CD4-positive, alpha-beta memory T cell (primary cell): ENCODE measurements around the gene RINT1. TPM values are rescaled to one million over a fixed set of nuclear protein-coding genes. Genes with fewer than 3 reads are reported as not detected.
A peak's percentile ranks its signal among the peaks of the same experiment; 100 is the strongest.

Experiments
- CTCF ChIA-PET: fragments of 350-600 bp; sonication (Branson Sonifier 250); formaldehyde crosslinking; loops from one replicate; lab custom pipeline; 2021; ENCODE audit warnings: inconsistent platforms; ENCODE audit not compliant: partially characterized antibody; lab: Charles Lee
- POLR2A ChIA-PET: fragments of 350-600 bp; sonication (Branson Sonifier 250); formaldehyde crosslinking; loops from one replicate; lab custom pipeline; 2021; ENCODE audit not compliant: partially characterized antibody; lab: Charles Lee
- DNase-seq, 5 donors: peaks; one replicate each; pipeline versions ENCODE4 v3.0.0 to v3.0.0-alpha.2; 2020 to 2022; ENCODE audit warnings: mixed read lengths in 1 of 5
- H3K27ac ChIP-seq: one replicate; pipeline ENCODE4 v1.7.0; 2013; ENCODE audit warnings: low read depth, low read length
- H3K27me3 ChIP-seq: 2 replicates; pipeline ENCODE4 v1.7.0; 2013; ENCODE audit warnings: mild to moderate bottlenecking, low read length, moderate library complexity; ENCODE audit not compliant: insufficient read depth
- H3K36me3 ChIP-seq: 2 replicates; pipeline ENCODE4 v1.7.0; 2013; ENCODE audit warnings: mild to moderate bottlenecking, low read length, moderate library complexity; ENCODE audit not compliant: insufficient read depth
- H3K4me1 ChIP-seq: 2 replicates; pipeline ENCODE4 v1.7.0; 2013; ENCODE audit warnings: mild to moderate bottlenecking, low read length, moderate library complexity; ENCODE audit not compliant: insufficient read depth
- H3K4me3 ChIP-seq, 2 donors: one replicate each; pipeline ENCODE4 v1.7.0; 2013; ENCODE audit warnings: low read length in 2 of 2, mild to moderate bottlenecking in 1 of 2
- H3K9me3 ChIP-seq, 2 donors: one replicate each; pipeline ENCODE4 v1.7.0; 2013; ENCODE audit warnings: low read length in 2 of 2, control low read depth in 1 of 2; ENCODE audit not compliant: control insufficient read depth in 1 of 2
- H3K27ac Mint-ChIP-seq, 7 donors: one replicate each; pipeline ENCODE4 v1.8.0; 2020 to 2021; ENCODE audit warnings: mixed read lengths in 7 of 7, mild to moderate bottlenecking in 6 of 7, inconsistent platforms in 3 of 7, moderate library complexity in 3 of 7
- H3K27me3 Mint-ChIP-seq, 2 donors: one replicate each; pipeline ENCODE4 v1.8.0; 2020 to 2021; ENCODE audit warnings: mixed read lengths in 2 of 2
- H3K36me3 Mint-ChIP-seq, 2 donors: one replicate each; pipeline ENCODE4 v1.8.0; 2020 to 2021; ENCODE audit warnings: mixed read lengths in 2 of 2, inconsistent platforms in 1 of 2, mild to moderate bottlenecking in 1 of 2
- H3K4me1 Mint-ChIP-seq, 4 donors: one replicate each; pipeline ENCODE4 v1.8.0; 2020 to 2021; ENCODE audit warnings: mixed read lengths in 4 of 4, mild to moderate bottlenecking in 1 of 4
- H3K4me3 Mint-ChIP-seq, 8 donors: one replicate each; pipeline ENCODE4 v1.8.0; 2020 to 2021; ENCODE audit warnings: mixed read lengths in 8 of 8, mild to moderate bottlenecking in 7 of 8, moderate library complexity in 6 of 8, inconsistent platforms in 3 of 8
- H3K9me3 Mint-ChIP-seq, 8 donors: one replicate each; pipeline ENCODE4 v1.8.0; 2020 to 2021; ENCODE audit warnings: mixed read lengths in 8 of 8, mild to moderate bottlenecking in 5 of 8, inconsistent platforms in 3 of 8, moderate library complexity in 1 of 8
- intact Hi-C: fragments of 100-400 bp; cut with micrococcal nuclease; formaldehyde crosslinking; loops from one replicate; pipeline ENCODE4 v1.15.1; 2023
- polyA plus RNA-seq, 2 donors: library from polyadenylated mRNA; unstranded; fragments of 300-500 nt; fragmentation: Illumina TruSeq; gene quantifications; one replicate each; pipeline ENCODE4 v1.2.3, GENCODE V29; 2021
- total RNA-seq, 2 experiments: library from RNA; stranded (reverse); gene quantifications; one replicate each; pipeline ENCODE4 v1.2.3, GENCODE V29; 2021

The RINT1 gene
- total and polyA plus RNA-seq, 4 experiments from 2014 or later: 16.0 to 26.5 (median 20.9) TPM

- Histone ChIP-seq H3K27me3 (no peaks in the 10 kb centered on the region), H3K4me3 (no peak overlapping the region), H3K9me3 (no peaks in the 10 kb centered on the region), H3K36me3 (peaks cover 10% of the 10 kb centered on the region), H3K27ac (no peak overlapping the region), H3K4me1 (no peaks in the 10 kb centered on the region)
- ChIA-PET CTCF (no interaction called here), POLR2A (no interaction called here)
- Mint-ChIP-seq H3K4me1 (no peaks in the 10 kb centered on the region), H3K4me3 (no peak overlapping the region), H3K36me3 (peaks cover 15 to 18% of the 10 kb centered on the region in 2 donors), H3K27me3 (no peaks in the 10 kb centered on the region), H3K9me3 (no peaks in the 10 kb centered on the region), H3K27ac (no peak overlapping the region)
- intact Hi-C loops: no loop called here
- no peak for DNase-seq
These were observed 39.9 kb downstream of the RINT1 start for GRCh38 chr7:105571891-105572290.

- CTCF ChIA-PET: no interaction called here
- Histone ChIP-seq H3K27me3 (no peaks in the 10 kb centered on the region), H3K4me3 (no peak overlapping the region), H3K36me3 (no peaks in the 10 kb centered on the region), H3K27ac (no peak overlapping the region), H3K4me1 (no peaks in the 10 kb centered on the region), H3K9me3 (no peaks in the 10 kb centered on the region)
- peaks cover 0 to under 1% of the 10 kb centered on the region in 2 donors for H3K27me3 Mint-ChIP-seq
- no peaks in the 10 kb centered on the region for H3K36me3 Mint-ChIP-seq
- no peak for DNase-seq
- peak overlapping the region in 2 of 7 donors; percentile 4 to 52 for H3K27ac Mint-ChIP-seq
- H3K4me1 Mint-ChIP-seq: peaks cover 0 to 8% (median 2%) of the 10 kb centered on the region in 4 donors
- POLR2A ChIA-PET: no interaction called here
- H3K4me3 Mint-ChIP-seq: no peak overlapping the region
- H3K9me3 Mint-ChIP-seq: no peaks in the 10 kb centered on the region
- intact Hi-C loops: no loop called here
These were observed 45.2 kb downstream of the RINT1 start for GRCh38 chr7:105577251-105577650.

- H3K27ac ChIP-seq: no peak overlapping the region
- H3K27me3 ChIP-seq: no peaks in the 10 kb centered on the region
- Mint-ChIP-seq H3K4me3 (no peak overlapping the region), H3K27ac (no peak overlapping the region), H3K4me1 (peaks cover 0 to 8% (median 2%) of the 10 kb centered on the region in 4 donors), H3K9me3 (peaks cover 0 to under 1% (median 0%) of the 10 kb centered on the region in 8 donors), H3K27me3 (peaks cover 0 to 2% of the 10 kb centered on the region in 2 donors), H3K36me3 (no peaks in the 10 kb centered on the region)
- no peaks in the 10 kb centered on the region for H3K4me1 ChIP-seq
- intact Hi-C loops: no loop called here
- H3K36me3 ChIP-seq: no peaks in the 10 kb centered on the region
- DNase-seq: no peak
- CTCF ChIA-PET: interaction anchor here (2.2 kb wide), 1 partner anchor 10 kb away, joined by 12 read pairs; no protein-coding TSS in a partner anchor
- no peaks in the 10 kb centered on the region for H3K9me3 ChIP-seq
- POLR2A ChIA-PET: no interaction called here
- no peak overlapping the region for H3K4me3 ChIP-seq
These were observed 46.5 kb downstream of the RINT1 start for GRCh38 chr7:105578496-105578895.

- H3K27ac ChIP-seq: no peak overlapping the region
- no peaks in the 10 kb centered on the region for H3K4me1 ChIP-seq
- H3K4me3 Mint-ChIP-seq: peak overlapping the region in 1 of 8 donors; percentile 54
- DNase-seq: no peak
- H3K4me3 ChIP-seq: no peak overlapping the region
- peaks cover 0 to 2% of the 10 kb centered on the region in 2 donors for H3K36me3 Mint-ChIP-seq
- H3K27me3 Mint-ChIP-seq: peaks cover 0 to 2% of the 10 kb centered on the region in 2 donors
- peaks cover 0 to 13% (median 5%) of the 10 kb centered on the region in 8 donors for H3K9me3 Mint-ChIP-seq
- no peaks in the 10 kb centered on the region for H3K36me3 ChIP-seq
- H3K27ac Mint-ChIP-seq: no peak overlapping the region
- H3K27me3 ChIP-seq: no peaks in the 10 kb centered on the region
- peaks cover 0 to 8% (median 2%) of the 10 kb centered on the region in 4 donors for H3K4me1 Mint-ChIP-seq
- H3K9me3 ChIP-seq: no peaks in the 10 kb centered on the region
- ChIA-PET POLR2A (no interaction called here), CTCF (interaction anchor here (2.2 kb wide), 1 partner anchor 8 kb away, joined by 12 read pairs; no protein-coding TSS in a partner anchor)
- intact Hi-C loops: no loop called here
These were observed 48.2 kb downstream of the RINT1 start for GRCh38 chr7:105580022-105580740.

- no peaks in the 10 kb centered on the region for H3K9me3 ChIP-seq
- DNase-seq: peak; percentile 14 to 50 (median 19)
- peak within 1 kb of the TSS; percentile 69 to 84 (median 76) for H3K4me3 Mint-ChIP-seq
- H3K4me1 ChIP-seq: no peaks in the 10 kb centered on the region
- H3K4me3 ChIP-seq: peak within 1 kb of the TSS in 1 of 2 donors; percentile 11
- CTCF ChIA-PET: interaction anchor here (0.6 kb wide), 1 partner anchor 550 kb away, joined by 3 read pairs; no protein-coding TSS in a partner anchor
- intact Hi-C loops: no loop called here
- POLR2A ChIA-PET: no interaction called here
- no peaks in the 10 kb centered on the region for H3K36me3 ChIP-seq
- no peak within 1 kb of the TSS for H3K27ac ChIP-seq
- H3K27me3 Mint-ChIP-seq: peaks cover 0 to 2% of the 10 kb centered on the region in 2 donors
- peaks cover 0 to 8% (median 2%) of the 10 kb centered on the region in 4 donors for H3K4me1 Mint-ChIP-seq
- H3K9me3 Mint-ChIP-seq: peaks cover 0 to 13% (median 5%) of the 10 kb centered on the region in 8 donors
- peaks cover 0 to 2% of the 10 kb centered on the region in 2 donors for H3K36me3 Mint-ChIP-seq
- peak within 1 kb of the TSS in 2 of 7 donors; percentile 42 to 64 for H3K27ac Mint-ChIP-seq
- H3K27me3 ChIP-seq: no peaks in the 10 kb centered on the region
These were observed 49.2 kb downstream of the RINT1 start, which contains the start of gene EFCAB10 for GRCh38 chr7:105581066-105581811. EFCAB10 (minus strand) TSS chr7:105581493; CDS start chr7:105581463, 30 bp downstream.

GRCh38 chr7:105583061-105583460, 51.1 kb downstream of the RINT1 start:
- no peak for DNase-seq
- Mint-ChIP-seq H3K4me1 (peaks cover 0 to 8% (median 2%) of the 10 kb centered on the region in 4 donors), H3K27ac (no peak overlapping the region), H3K36me3 (peaks cover 0 to 2% of the 10 kb centered on the region in 2 donors), H3K9me3 (peaks cover 0 to 13% (median 5%) of the 10 kb centered on the region in 8 donors), H3K4me3 (no peak overlapping the region), H3K27me3 (peaks cover 0 to 2% of the 10 kb centered on the region in 2 donors)
- H3K36me3 ChIP-seq: no peaks in the 10 kb centered on the region
- CTCF ChIA-PET: no interaction called here
- H3K27ac ChIP-seq: no peak overlapping the region
- no peak overlapping the region for H3K4me3 ChIP-seq
- H3K4me1 ChIP-seq: peaks cover 1% of the 10 kb centered on the region
- H3K27me3 ChIP-seq: no peaks in the 10 kb centered on the region
- no peaks in the 10 kb centered on the region for H3K9me3 ChIP-seq
- POLR2A ChIA-PET: no interaction called here
- intact Hi-C loops: no loop called here

- CTCF ChIA-PET: no interaction called here
- Mint-ChIP-seq H3K27ac (no peak overlapping the region), H3K27me3 (peaks cover 0 to 2% of the 10 kb centered on the region in 2 donors), H3K36me3 (peaks cover 0 to 2% of the 10 kb centered on the region in 2 donors), H3K4me3 (no peak overlapping the region), H3K9me3 (peaks cover 0 to 13% (median 5%) of the 10 kb centered on the region in 8 donors), H3K4me1 (peaks cover 1 to 9% (median 4%) of the 10 kb centered on the region in 4 donors)
- Histone ChIP-seq H3K27me3 (no peaks in the 10 kb centered on the region), H3K27ac (no peak overlapping the region), H3K4me1 (peaks cover 4% of the 10 kb centered on the region), H3K9me3 (no peaks in the 10 kb centered on the region), H3K36me3 (no peaks in the 10 kb centered on the region), H3K4me3 (no peak overlapping the region)
- POLR2A ChIA-PET: no interaction called here
- DNase-seq: no peak
- intact Hi-C loops: no loop called here
These were observed 52.2 kb downstream of the RINT1 start for GRCh38 chr7:105584165-105584564.
